ENCODE data around the gene TEX2. TPM values are rescaled to one million over a fixed set of nuclear protein-coding genes. Genes with fewer than 3 reads are reported as not detected.

TEX2 gene
- total and polyA plus RNA-seq, 8 donors = 20.1 to 38.2 (median 24.5) TPM

- H3K4me3 ChIP-seq = no peak overlapping the region
- no peaks in the 10 kb centered on the region for H3K36me3 ChIP-seq
- H3K9me3 ChIP-seq = no peaks in the 10 kb centered on the region
- DNase-seq = no peak
- H3K27ac ChIP-seq = no peak overlapping the region
- intact Hi-C loops (cut with DNase I) = loop anchor here in 1 of 2 donors (10.0 kb wide), 2 partner anchors 75 to 225 kb away; partner anchors contain the start of genes CSHL1 and GH1
- no peak for TF ChIP-seq CTCF (IDR thresholded peaks at IDR 0.05)
- no peaks in the 10 kb centered on the region for H3K27me3 ChIP-seq
- no peak for ATAC-seq
- peaks cover 0 to under 1% of the 10 kb centered on the region in 2 donors for H3K4me1 ChIP-seq
Observed at GRCh38 chr17:64139542-64139941, 123.5 kb downstream of the TEX2 start.

- Histone ChIP-seq H3K36me3 (no peaks in the 10 kb centered on the region), H3K4me1 (no peaks in the 10 kb centered on the region), H3K9me3 (no peaks in the 10 kb centered on the region), H3K27me3 (no peaks in the 10 kb centered on the region), H3K4me3 (no peak overlapping the region), H3K27ac (no peak overlapping the region)
- intact Hi-C loops (cut with DNase I) = loop anchor here in 1 of 2 donors (10.0 kb wide), 2 partner anchors 74 to 224 kb away; partner anchors contain the start of genes CSHL1 and GH1
- no peak for ATAC-seq
- no peak for TF ChIP-seq CTCF (IDR thresholded peaks at IDR 0.05)
- no peak for DNase-seq
Observed at GRCh38 chr17:64138441-64138840, 124.6 kb downstream of the TEX2 start.

- Histone ChIP-seq H3K9me3 (no peaks in the 10 kb centered on the region), H3K27ac (no peak overlapping the region), H3K27me3 (no peaks in the 10 kb centered on the region), H3K4me3 (no peak overlapping the region), H3K4me1 (peaks cover 3 to 13% of the 10 kb centered on the region in 2 donors), H3K36me3 (no peaks in the 10 kb centered on the region)
- no peak for TF ChIP-seq CTCF (IDR thresholded peaks at IDR 0.05)
- DNase-seq (no peak), ATAC-seq (no peak)
- intact Hi-C loops (cut with DNase I) = loop anchor here in 1 of 2 donors (10.0 kb wide), 2 partner anchors 70 to 220 kb away; partner anchors contain the start of genes CSHL1 and GH1
Observed at GRCh38 chr17:64135000-64135399, 128.1 kb downstream of the TEX2 start.

GRCh38 chr17:64134216-64134970 is 128.7 kb downstream of the TEX2 start:
- no peaks in the 10 kb centered on the region for H3K27me3 ChIP-seq
- DNase-seq (no peak), ATAC-seq (no peak)
- no peaks in the 10 kb centered on the region for H3K9me3 ChIP-seq
- intact Hi-C loops (cut with DNase I) = loop anchor here in 1 of 2 donors (10.0 kb wide), 2 partner anchors 70 to 220 kb away; partner anchors contain the start of genes CSHL1 and GH1
- no peaks in the 10 kb centered on the region for H3K36me3 ChIP-seq
- H3K27ac ChIP-seq = no peak overlapping the region
- peaks cover 3 to 13% of the 10 kb centered on the region in 2 donors for H3K4me1 ChIP-seq
- no peak overlapping the region for H3K4me3 ChIP-seq
- no peak for TF ChIP-seq CTCF (IDR thresholded peaks at IDR 0.05)

GRCh38 chr17:64133546-64134215 is 129.4 kb downstream of the TEX2 start:
- Histone ChIP-seq H3K4me3 (no peak overlapping the region), H3K4me1 (peaks cover 3 to 18% of the 10 kb centered on the region in 2 donors), H3K36me3 (no peaks in the 10 kb centered on the region), H3K27me3 (no peaks in the 10 kb centered on the region), H3K9me3 (no peaks in the 10 kb centered on the region), H3K27ac (no peak overlapping the region)
- TF ChIP-seq CTCF (IDR thresholded peaks at IDR 0.05) = peak; percentile 46 to 66
- peak in 1 of 4 donors; percentile 72 for DNase-seq
- no peak for ATAC-seq
- intact Hi-C loops (cut with DNase I) = loop anchor here in 1 of 2 donors (2.0 to 10.0 kb wide), 3 partner anchors 69 to 219 kb away; partner anchors contain the start of genes CSHL1 and GH1

Data from left lung (tissue), 10 donors.